ENCODE measurements around the gene CTPS2.
"Not testable (repeated sequence)": the region's sequence is repeated elsewhere in the genome, so short reads cannot be mapped to it uniquely, and the experiment has no call there.

The CTPS2 gene

GRCh38 chrX:16638533-16638932 lies 73.9 kb downstream of the CTPS2 start:
- TF ChIP-seq ZFX (IDR thresholded peaks at IDR 0.05) = no peak
- H3K27ac ChIP-seq = no peak overlapping the region

- no peak overlapping the region for H3K27ac ChIP-seq
- TF ChIP-seq ZFX (IDR thresholded peaks at IDR 0.05) (no peak), CTCF (conservative IDR thresholded peaks at IDR 0.05) (no peak)
Observed at GRCh38 chrX:16635596-16635995, 76.9 kb downstream of the CTPS2 start.

- no peak overlapping the region for H3K27ac ChIP-seq
- no peak for TF ChIP-seq CTCF (conservative IDR thresholded peaks at IDR 0.05)
- TF ChIP-seq ZFX (IDR thresholded peaks at IDR 0.05) = no peak
Observed at GRCh38 chrX:16635040-16635439, 77.4 kb downstream of the CTPS2 start.

- no peak for TF ChIP-seq ZFX (IDR thresholded peaks at IDR 0.05)
- TF ChIP-seq CTCF (conservative IDR thresholded peaks at IDR 0.05) = no peak
- no peak overlapping the region for H3K27ac ChIP-seq
Observed at GRCh38 chrX:16633754-16634153, 78.7 kb downstream of the CTPS2 start.

GRCh38 chrX:16629909-16630308 lies 82.6 kb downstream of the CTPS2 start:
- no peak overlapping the region for H3K27ac ChIP-seq
- TF ChIP-seq CTCF (conservative IDR thresholded peaks at IDR 0.05) = no peak

- TF ChIP-seq CTCF (conservative IDR thresholded peaks at IDR 0.05) (no peak), ZFX (IDR thresholded peaks at IDR 0.05) (no peak)
- H3K27ac ChIP-seq = no peak overlapping the region
Observed at GRCh38 chrX:16628946-16629595, 83.4 kb downstream of the CTPS2 start.

- not testable (repeated sequence) for H3K27ac ChIP-seq
Observed at GRCh38 chrX:16628511-16628910, 84.0 kb downstream of the CTPS2 start.

GRCh38 chrX:16619024-16619423 lies 93.4 kb downstream of the CTPS2 start:
- no peak overlapping the region for H3K27ac ChIP-seq
- TF ChIP-seq ZFX (IDR thresholded peaks at IDR 0.05) = no peak
- no peak for TF ChIP-seq CTCF (conservative IDR thresholded peaks at IDR 0.05)

Measured in C4-2B (cell line).